ENCODE results near the gene TAF8. TPM values are rescaled to one million over a fixed set of nuclear protein-coding genes. Genes with fewer than 3 reads are reported as not detected.

The TAF8 gene
- total RNA-seq, 1 donor from 2014 or later, result 16.9 TPM

DNA sequence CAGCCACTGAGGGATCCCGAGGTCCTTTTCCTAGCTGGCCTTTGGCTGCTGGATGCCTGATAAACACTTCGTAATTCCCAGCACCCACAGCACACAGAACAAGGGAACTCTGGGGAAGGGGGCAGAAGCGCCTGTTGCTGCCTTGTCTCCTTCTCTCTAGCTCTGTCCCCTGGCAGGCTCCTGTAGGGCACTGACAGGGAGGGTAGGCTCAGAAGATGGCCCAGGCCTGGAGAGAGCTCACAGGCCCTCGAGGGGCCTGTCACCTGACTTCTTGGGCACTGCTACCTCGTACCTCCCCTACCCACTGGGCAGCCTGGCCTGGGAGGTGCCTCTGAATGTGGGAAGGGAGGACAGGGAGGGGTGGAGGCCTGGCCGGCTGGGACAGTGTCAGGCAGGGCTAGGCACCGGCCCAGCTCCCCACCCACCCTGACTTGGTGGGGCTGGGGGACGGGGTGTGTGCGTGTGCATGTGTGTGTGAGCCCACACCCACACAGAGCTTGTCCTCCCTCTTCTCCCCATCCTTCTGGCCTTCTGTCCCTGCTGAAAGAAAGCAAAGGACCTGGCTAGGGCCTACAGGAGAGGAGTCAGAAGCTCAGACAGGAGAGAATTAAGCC lies 74.0 kb downstream of the TAF8 start:
- DNase-seq (ENCODE audit: low read depth in 2 of 2), result no peak

DNA sequence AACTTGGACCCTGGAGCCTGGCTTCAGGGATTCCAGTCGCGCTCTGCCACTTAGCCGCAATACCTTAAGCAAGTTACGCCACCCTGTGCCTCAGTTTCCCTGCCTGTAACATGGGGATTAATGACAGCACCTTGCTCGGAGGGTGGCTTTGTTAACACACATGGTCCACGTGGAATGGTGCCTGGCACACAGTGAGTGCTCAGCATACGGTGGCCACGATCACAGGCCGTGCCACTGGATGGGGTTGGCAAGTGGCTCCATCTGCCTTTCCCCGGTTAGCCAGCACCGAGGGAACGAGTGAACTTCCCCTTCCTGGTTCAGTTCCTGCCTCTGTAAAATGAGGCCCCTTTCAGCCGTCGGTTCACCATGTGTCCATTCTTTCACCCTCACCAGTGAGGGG lies 74.9 kb downstream of the TAF8 start:
- no peak for DNase-seq (ENCODE audit: low read depth in 2 of 2)

DNA sequence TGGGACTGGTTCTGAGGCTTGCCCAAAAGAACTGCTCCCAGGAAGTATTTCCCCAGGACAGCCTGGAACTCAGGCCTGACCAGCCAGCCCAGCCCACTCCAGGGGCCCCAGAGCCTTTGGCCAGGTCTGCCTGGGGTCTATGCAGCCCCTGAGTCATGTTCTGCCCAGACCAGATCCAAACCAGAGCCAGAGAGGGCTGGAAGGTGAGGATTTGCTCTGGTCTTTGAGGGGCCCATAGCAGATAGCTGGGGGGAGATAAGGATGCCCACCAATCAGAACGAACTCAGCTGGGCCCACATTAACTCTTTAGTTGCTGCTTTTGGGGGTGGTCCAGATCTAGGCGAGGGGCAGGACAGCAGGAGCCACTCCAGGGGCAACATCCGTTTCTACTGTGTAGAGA lies 75.3 kb downstream of the TAF8 start:
- no peak for DNase-seq (ENCODE audit: low read depth in 2 of 2)

DNA sequence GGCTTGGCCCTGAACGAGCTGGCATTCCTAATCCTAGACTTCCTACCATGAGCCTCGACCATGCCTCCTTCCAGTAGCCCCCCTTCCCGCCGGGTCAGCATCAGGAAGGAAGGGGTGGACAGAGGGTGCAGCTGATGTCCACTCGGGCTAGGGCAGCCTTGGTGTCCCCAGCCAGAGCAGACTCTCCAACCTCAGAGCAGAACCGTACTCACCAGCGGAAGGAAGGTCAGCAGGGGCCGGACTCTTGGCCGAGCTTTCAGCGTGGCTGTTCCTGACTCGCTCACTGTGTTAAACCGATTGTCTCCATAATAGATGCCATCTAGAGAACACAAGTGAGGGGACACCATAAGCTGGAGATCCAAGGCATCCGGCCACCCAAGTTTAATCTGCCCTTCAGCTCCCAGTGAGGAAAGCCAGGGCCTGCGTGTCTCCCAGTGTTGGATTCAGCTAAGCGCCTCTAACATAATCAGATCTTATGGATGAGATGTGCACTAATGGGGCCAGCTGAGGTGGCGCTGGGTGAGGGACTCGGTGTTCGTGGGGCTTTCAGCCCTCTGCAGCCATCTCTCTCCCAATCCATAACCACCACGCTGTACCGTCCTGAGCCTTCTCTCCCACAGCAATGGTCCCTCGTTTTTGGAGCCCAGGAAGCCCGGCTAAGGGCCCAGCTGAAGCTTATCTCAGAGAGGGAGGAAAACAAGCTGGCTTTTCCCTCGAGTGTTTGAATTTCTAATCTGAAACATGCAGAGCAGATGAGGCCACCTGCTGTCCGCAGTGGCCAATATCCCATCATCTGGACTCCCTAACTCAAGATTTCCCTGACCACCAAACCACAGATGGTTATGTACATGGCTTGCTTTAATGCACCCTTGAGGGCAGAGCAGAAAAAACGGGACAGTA lies 78.4 kb downstream of the TAF8 start:
- DNase-seq (ENCODE audit: low read depth in 2 of 2), result peak; percentile 55 to 72

DNA sequence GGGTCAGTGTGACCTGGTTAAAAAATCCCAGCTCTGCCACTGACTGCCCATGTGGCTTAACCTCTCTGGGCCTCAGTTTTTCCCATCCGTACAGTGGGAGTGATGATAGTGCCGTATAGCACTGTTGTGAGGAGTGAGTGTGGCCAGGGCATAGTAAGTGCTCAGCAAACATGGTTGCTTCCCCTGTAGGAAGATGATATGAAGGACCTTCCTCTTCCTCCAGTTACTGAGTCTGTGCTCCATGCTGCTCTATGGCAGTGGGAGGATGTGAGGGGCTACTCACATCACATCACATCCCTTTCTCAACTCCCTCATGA lies 79.0 kb downstream of the TAF8 start:
- DNase-seq (ENCODE audit: low read depth in 2 of 2), result no peak

DNA sequence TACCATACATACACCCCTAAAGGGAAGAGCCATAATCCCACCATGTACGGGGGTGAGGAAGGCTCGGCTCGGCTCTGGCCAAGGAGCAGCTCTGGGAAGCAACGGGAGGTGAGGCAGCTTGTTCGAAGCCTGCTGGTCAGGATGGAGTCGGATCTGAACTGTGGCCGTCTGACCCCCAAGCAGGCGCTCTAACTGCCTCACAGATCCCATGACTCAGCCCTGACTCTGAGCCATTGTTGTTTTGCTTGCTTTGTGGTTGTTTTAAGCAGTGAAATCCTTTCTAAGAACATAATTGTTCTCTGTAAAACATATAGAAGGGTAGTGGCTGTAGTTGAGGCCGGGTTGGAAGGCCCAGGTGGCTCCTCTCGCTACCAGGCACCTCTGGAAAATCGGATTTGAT lies 81.2 kb downstream of the TAF8 start:
- DNase-seq (ENCODE audit: low read depth in 2 of 2), result peak; percentile 45 to 81

DNA sequence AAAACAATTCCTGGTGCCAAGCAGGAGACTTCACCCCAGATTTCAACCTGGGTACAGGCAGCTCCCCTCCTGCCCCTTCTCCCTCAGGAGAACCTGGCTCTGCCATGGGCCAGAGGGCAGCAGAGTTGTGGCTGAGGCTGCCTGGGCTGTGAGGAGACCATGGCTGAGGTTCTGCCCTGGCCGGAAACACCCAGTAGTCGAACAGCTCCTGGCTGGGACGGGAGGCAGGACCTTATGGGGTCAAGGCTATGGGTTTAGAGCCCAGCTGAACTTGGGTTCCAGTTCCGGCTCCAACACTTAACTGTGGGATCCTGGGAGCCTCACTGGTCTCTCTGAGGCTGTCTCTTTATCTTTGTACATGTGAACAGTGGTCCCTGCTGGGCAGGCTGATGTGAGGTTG lies 83.6 kb downstream of the TAF8 start:
- DNase-seq (ENCODE audit: low read depth in 2 of 2), result no peak

DNA sequence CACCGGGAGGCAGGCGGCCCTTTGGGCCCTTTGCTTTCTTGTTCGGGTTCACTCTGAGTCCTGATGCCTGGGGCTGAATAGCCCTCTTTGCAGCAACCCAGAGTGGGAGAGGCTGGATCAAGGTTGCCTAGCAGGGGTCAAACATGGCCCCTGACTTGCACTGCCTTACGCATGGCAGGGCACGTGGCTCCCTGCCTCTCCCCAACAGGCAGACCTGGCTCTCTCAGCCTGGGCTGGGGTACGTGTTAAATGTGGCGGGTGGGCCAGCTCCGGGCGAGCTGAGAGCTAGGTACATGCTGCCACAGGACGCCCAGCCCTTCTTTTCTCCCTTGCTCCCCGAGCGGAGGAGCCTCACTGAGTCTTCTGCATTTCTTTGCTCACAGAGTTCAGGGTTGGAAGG lies 84.8 kb downstream of the TAF8 start:
- no peak for DNase-seq (ENCODE audit: low read depth in 2 of 2)

DNA sequence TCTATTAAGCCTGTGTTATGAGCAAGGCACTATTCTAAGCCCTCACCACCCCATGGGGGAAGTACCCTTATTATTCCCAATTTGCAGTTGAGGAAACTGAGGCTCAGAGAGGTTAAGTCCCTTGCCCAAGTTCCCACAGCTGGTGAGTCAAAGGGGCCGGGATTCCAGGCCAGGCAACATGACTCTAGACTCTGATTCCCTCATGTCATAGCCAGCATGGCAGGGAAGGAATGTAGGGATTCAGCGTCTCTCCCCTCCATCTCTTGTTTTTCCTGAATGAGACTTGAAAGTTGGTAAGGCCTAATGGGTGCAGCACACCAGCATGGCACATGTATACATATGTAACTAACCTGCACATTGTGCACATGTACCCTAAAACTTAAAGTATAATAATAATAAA lies 85.4 kb downstream of the TAF8 start:
- DNase-seq (ENCODE audit: low read depth in 2 of 2), result no peak

DNA sequence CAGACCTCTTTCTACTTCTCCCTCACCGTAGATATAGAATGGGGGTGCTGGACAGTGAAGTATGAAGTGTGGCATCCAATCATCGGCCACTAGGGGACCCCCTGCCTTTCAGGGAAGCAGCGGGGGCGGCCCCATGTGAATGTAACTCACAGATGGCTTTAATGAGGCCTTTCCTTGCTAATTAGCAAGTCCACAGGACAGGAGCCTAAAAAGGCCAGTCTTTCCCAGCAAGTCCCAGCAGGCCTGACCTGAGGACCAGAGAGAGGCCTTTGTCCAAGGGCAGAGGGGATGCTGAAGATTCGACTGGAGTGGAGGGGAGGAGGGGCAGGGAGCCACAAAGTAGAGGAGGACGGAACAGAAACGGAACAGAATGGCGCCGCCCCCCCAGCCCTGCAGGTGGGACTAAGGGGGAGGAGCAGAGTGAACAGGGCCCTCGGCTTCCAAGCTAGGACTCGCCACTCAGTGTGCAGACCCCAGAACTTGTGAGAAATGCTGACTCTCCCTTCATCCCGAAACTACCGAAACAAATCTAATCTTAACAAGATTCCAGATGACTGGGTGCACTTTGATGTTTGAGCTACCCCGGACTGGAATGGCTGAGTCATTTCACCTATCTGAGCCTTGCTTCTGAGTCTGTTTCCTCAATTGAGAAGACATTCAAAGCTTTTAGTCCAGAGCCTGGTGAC lies 86.3 kb downstream of the TAF8 start:
- peak in 1 of 2 donors; percentile 51 for DNase-seq (ENCODE audit: low read depth in 2 of 2)

Other genes with a start within 250 kb of the TAF8 start
- 1.3 and 1.4 TPM in 2 replicates for gene USP49, start 155.1 kb upstream of the TAF8 start, total RNA-seq
- 19.4 and 22.6 TPM in 2 replicates for gene MED20, start 129.4 kb upstream of the TAF8 start, total RNA-seq
- 12.6 and 15.1 TPM in 2 replicates for gene BYSL, start 129.0 kb upstream of the TAF8 start, total RNA-seq
- gene CCND3, start 108.7 kb upstream of the TAF8 start, total RNA-seq, result 37.9 and 39.7 TPM in 2 replicates
- under 0.01 TPM in 2 replicates for gene C6orf132, start 92.1 kb downstream of the TAF8 start, total RNA-seq
- not detected in 2 replicates for gene GUCA1A, start 122.8 kb downstream of the TAF8 start, total RNA-seq
- 0.20 and 0.22 TPM in 2 replicates for gene GUCA1B, start 144.4 kb downstream of the TAF8 start, total RNA-seq
- 31.0 and 37.9 TPM in 2 replicates for gene MRPS10, start 167.3 kb downstream of the TAF8 start, total RNA-seq

All from lung microvascular endothelial cell (primary cell).